Left ventricle myocardium inferior (tissue), 1 donor: ENCODE measurements around the gene TNIK. TPM values are rescaled to one million over a fixed set of nuclear protein-coding genes. Genes with fewer than 3 reads are reported as not detected.

Experiments
- DNase-seq: peaks from one replicate; pipeline ENCODE4 v3.0.0-alpha.2; 2020
- H3K27ac ChIP-seq: fragments of 200-600 bp; replicated peaks from 2 replicates; pipeline ENCODE4 v1.8.0; 2021
- H3K27me3 ChIP-seq: fragments of 200-600 bp; 2 replicates; pipeline ENCODE4 v1.8.0; 2021; ENCODE audit warnings: low read depth
- H3K36me3 ChIP-seq: fragments of 200-600 bp; 2 replicates; pipeline ENCODE4 v1.8.0; 2021
- H3K4me1 ChIP-seq: fragments of 200-600 bp; 2 replicates; pipeline ENCODE4 v1.8.0; 2021
- H3K4me3 ChIP-seq: fragments of 200-600 bp; 2 replicates; pipeline ENCODE4 v1.8.0; 2021; ENCODE audit warnings: mild to moderate bottlenecking, moderate library complexity
- H3K9me3 ChIP-seq: fragments of 200-600 bp; replicated peaks from 2 replicates; pipeline ENCODE4 v1.8.0; 2021
- intact Hi-C: fragments of 100-400 bp; cut with micrococcal nuclease; formaldehyde crosslinking; loops from one replicate; pipeline ENCODE4 v1.11.0; 2022
- total RNA-seq: library from RNA; stranded (reverse); fragmentation: NEBNext Ultra II Directional; extraction: Animal tissue kit (Norgen Biotek cat#: 25700); gene quantifications from one replicate; pipeline ENCODE4 v1.2.1, GENCODE V29; 2021
- TF ChIP-seq, protein P1 (sequence below): fragments of 200-600 bp; IDR thresholded peaks from 2 replicates; pipeline ENCODE4 v1.8.0; 2021; ENCODE audit warnings: antibody characterized with exemption, mild to moderate bottlenecking, borderline replicate concordance
- donor health status: DM: no; HTN: yes; CAD: no; lungs with severe emphysema.

Gene TNIK
- total RNA-seq, 1 donor from 2014 or later: 28.6 TPM

DNA sequence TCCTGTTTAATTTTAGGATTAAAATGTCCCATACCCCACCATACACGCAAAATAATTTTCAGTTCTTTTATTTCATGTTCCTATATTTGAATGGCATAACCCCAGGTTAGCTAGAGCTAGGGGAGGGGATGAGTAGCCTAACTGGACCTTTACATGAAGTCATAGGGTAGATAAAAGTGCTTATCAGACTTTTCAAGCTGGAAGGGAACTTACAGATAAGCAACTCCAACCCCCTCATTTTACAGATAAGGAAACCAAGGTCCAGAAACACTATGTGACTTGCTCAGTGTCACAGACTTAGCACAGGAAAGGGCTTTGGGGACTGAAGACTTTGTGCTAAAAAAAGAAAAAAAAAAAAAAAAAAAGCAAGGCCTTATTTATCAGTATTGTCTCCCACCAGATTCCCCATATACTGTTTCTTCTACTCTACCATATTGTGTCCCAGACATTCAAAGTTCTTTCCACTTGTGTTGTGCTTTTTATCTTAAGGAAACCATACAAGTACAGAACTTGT, 10.6 kb upstream of the TNIK start:
- Histone ChIP-seq H3K4me1 (no peaks in the 10 kb centered on the region), H3K36me3 (no peaks in the 10 kb centered on the region), H3K4me3 (no peak overlapping the region), H3K9me3 (no peaks in the 10 kb centered on the region), H3K27me3 (peaks cover 3% of the 10 kb centered on the region), H3K27ac (no peak overlapping the region)
- no peak for DNase-seq
- TF ChIP-seq, protein P1, sequence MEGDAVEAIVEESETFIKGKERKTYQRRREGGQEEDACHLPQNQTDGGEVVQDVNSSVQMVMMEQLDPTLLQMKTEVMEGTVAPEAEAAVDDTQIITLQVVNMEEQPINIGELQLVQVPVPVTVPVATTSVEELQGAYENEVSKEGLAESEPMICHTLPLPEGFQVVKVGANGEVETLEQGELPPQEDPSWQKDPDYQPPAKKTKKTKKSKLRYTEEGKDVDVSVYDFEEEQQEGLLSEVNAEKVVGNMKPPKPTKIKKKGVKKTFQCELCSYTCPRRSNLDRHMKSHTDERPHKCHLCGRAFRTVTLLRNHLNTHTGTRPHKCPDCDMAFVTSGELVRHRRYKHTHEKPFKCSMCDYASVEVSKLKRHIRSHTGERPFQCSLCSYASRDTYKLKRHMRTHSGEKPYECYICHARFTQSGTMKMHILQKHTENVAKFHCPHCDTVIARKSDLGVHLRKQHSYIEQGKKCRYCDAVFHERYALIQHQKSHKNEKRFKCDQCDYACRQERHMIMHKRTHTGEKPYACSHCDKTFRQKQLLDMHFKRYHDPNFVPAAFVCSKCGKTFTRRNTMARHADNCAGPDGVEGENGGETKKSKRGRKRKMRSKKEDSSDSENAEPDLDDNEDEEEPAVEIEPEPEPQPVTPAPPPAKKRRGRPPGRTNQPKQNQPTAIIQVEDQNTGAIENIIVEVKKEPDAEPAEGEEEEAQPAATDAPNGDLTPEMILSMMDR: no peak
- intact Hi-C loops: no loop called here

DNA sequence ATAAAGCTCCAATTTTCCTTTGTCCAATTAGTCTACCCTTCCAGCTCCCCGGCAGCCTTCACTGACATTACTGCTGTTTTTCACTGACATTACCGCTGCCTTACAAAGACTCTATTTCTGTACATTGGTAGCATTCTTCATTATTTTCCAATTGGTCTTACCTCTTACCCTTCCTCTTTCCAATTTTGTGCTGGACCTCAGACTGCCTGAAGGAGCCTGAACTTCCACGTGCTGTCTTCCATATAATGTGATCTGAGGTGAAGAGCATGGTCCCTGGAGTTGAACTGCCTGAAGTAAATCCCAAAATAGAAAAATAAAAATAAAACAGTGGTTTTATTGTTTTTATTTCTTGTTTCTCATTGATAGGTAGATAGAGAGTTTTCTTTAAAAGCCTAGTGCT, 9.2 kb upstream of the TNIK start:
- H3K27me3 ChIP-seq: peaks cover 3% of the 10 kb centered on the region
- no peak overlapping the region for H3K27ac ChIP-seq
- H3K9me3 ChIP-seq: no peaks in the 10 kb centered on the region
- no peaks in the 10 kb centered on the region for H3K4me1 ChIP-seq
- H3K4me3 ChIP-seq: no peak overlapping the region
- intact Hi-C loops: loop anchor here (10.0 kb wide), 1 partner anchor 85 kb away; no protein-coding TSS in a partner anchor
- no peaks in the 10 kb centered on the region for H3K36me3 ChIP-seq
- TF ChIP-seq, protein P1: no peak
- DNase-seq: no peak

DNA sequence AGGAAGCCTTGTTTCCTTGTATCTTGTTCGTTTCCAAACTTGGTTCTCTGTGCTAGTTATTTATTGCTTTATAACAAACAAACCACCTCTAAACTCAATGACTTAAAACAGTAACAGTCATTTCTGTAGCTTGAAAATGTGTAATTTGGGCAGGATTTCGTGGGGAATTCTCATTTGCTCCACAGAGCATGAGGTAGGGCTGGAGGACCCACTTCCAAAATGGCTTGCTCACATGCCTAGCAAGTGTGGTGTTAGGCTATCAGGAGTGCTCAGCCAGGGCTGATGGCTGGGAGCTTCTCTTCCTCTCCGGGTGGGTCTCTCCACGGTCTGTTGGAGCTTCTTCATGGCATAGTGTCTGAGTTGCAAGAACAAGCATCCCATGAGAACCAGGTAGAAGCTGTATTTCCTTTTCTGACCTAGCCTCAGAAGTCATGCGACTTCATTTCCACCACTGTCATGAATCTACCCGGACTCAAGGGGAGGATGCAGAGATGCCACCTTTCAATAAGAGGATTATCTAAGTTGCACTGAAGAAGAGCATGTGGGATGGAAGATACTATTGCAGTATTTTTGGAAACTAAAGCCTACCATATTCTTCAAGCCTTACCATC, 8.2 kb upstream of the TNIK start:
- no peaks in the 10 kb centered on the region for H3K36me3 ChIP-seq
- H3K9me3 ChIP-seq: no peaks in the 10 kb centered on the region
- TF ChIP-seq, protein P1: no peak
- peaks cover 3% of the 10 kb centered on the region for H3K27me3 ChIP-seq
- DNase-seq: no peak
- H3K27ac ChIP-seq: no peak overlapping the region
- H3K4me3 ChIP-seq: no peak overlapping the region
- no peaks in the 10 kb centered on the region for H3K4me1 ChIP-seq
- intact Hi-C loops: loop anchor here (10.0 kb wide), 1 partner anchor 86 kb away; no protein-coding TSS in a partner anchor

DNA sequence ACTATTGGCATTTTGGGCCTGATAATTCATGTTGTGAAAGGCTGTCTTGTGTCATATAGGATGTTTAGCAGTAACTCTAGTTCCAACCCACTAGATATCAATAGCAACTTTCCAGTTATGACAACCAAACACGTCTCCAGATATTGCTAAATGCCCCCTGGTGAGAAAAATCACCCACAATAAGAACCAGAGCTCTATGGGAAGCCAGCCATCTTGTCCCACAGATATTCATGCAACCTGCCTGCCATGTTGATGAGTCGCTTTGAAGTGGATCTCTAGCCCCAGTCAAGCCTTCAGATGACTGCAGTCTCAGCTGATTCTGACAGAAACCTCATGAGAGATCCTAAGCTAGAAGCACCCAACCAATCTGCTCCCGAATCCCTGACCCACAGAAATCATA, 5.6 kb upstream of the TNIK start:
- intact Hi-C loops: loop anchor here (10.0 kb wide), 1 partner anchor 89 kb away; no protein-coding TSS in a partner anchor

DNA sequence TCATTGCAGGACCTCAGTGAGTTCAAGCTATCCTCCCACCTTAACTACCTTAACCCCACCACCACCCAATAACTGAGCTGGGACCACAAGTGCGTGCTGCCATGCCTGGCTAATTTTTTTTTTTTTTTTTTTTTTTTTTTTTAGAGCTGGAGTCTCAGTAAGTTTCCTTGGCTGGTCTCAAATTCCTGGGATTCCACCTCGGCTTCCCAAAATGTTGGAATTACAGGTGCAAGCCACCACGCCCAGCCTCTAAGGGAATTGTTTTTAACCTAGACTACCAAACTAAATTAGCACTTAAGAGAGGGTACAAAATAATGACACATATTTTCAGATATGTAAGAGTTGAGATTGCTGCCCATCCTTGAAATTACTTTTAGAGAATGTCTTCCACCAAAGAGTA, 4.3 kb upstream of the TNIK start:
- H3K4me1 ChIP-seq: peaks cover 23% of the 10 kb centered on the region
- H3K36me3 ChIP-seq: no peaks in the 10 kb centered on the region
- DNase-seq: no peak
- H3K9me3 ChIP-seq: no peaks in the 10 kb centered on the region
- H3K4me3 ChIP-seq: no peak overlapping the region
- no peak overlapping the region for H3K27ac ChIP-seq
- H3K27me3 ChIP-seq: peaks cover 17% of the 10 kb centered on the region
- TF ChIP-seq, protein P1: no peak
- intact Hi-C loops: loop anchor here (10.0 kb wide), 1 partner anchor 90 kb away; no protein-coding TSS in a partner anchor

More for the DNA sequence above, 5.6 kb upstream of the TNIK start:
- no peak overlapping the region for H3K27ac ChIP-seq
- H3K4me1 ChIP-seq: peaks cover 10% of the 10 kb centered on the region
- TF ChIP-seq, protein P1: no peak
- DNase-seq: no peak
- no peaks in the 10 kb centered on the region for H3K36me3 ChIP-seq
- peaks cover 13% of the 10 kb centered on the region for H3K27me3 ChIP-seq
- H3K9me3 ChIP-seq: no peaks in the 10 kb centered on the region
- H3K4me3 ChIP-seq: no peak overlapping the region
